Mesothelial cell of epicardium (in vitro differentiated cells): Measurements from ENCODE around the gene UBXN6. TPM values are rescaled to one million over a fixed set of nuclear protein-coding genes. Genes with fewer than 3 reads are reported as not detected.

Experiments
- DNase-seq, 2 experiments: peaks; one replicate each; pipeline ENCODE4 v3.0.0; 2021; ENCODE audit warnings: low spot score in 2 of 2; ENCODE audit not compliant: unreplicated experiment in 2 of 2
- H3K27ac Mint-ChIP-seq: 2 replicates; pipeline ENCODE4 v1.8.0; 2021; ENCODE audit warnings: mixed read lengths
- H3K27me3 Mint-ChIP-seq: 2 replicates; pipeline ENCODE4 v1.8.0; 2021; ENCODE audit warnings: low read depth, mixed read lengths
- H3K36me3 Mint-ChIP-seq: 2 replicates; pipeline ENCODE4 v1.8.0; 2021; ENCODE audit warnings: mixed read lengths
- H3K4me1 Mint-ChIP-seq: 2 replicates; pipeline ENCODE4 v1.8.0; 2021; ENCODE audit warnings: mixed read lengths
- H3K4me3 Mint-ChIP-seq: 2 replicates; pipeline ENCODE4 v1.8.0; 2021; ENCODE audit warnings: mild to moderate bottlenecking, moderate library complexity, mixed read lengths
- H3K9me3 Mint-ChIP-seq: 2 replicates; pipeline ENCODE4 v1.8.0; 2021; ENCODE audit warnings: mixed read lengths
- CTCF ChIP-seq: fragments of 200-600 bp; sonication (generic); IDR thresholded peaks from one replicate; pipeline ENCODE4 v1.5.0; 2021; ENCODE audit warnings: antibody characterized with exemption; ENCODE audit not compliant: unreplicated experiment
- total RNA-seq: library from RNA; stranded (reverse); gene quantifications from 3 replicates; pipeline ENCODE4 v1.2.1, GENCODE V29; 2021

Gene UBXN6
- total RNA-seq, 1 donor from 2014 or later: 71.0 TPM

- H3K9me3 Mint-ChIP-seq: no peaks in the 10 kb centered on the region
- H3K4me3 Mint-ChIP-seq: no peak overlapping the region
- H3K36me3 Mint-ChIP-seq: peaks cover 15% of the 10 kb centered on the region
- DNase-seq: no peak
- H3K27me3 Mint-ChIP-seq: no peaks in the 10 kb centered on the region
- no peak overlapping the region for H3K27ac Mint-ChIP-seq
- H3K4me1 Mint-ChIP-seq: no peaks in the 10 kb centered on the region
- TF ChIP-seq CTCF: no peak
Measured at GRCh38 chr19:4504891-4505569, 47.4 kb upstream of the UBXN6 start.

GRCh38 chr19:4504297-4504701 is 46.7 kb upstream of the UBXN6 start:
- Mint-ChIP-seq H3K36me3 (peaks cover 17% of the 10 kb centered on the region), H3K9me3 (no peaks in the 10 kb centered on the region), H3K4me3 (no peak overlapping the region), H3K27me3 (no peaks in the 10 kb centered on the region), H3K4me1 (no peaks in the 10 kb centered on the region), H3K27ac (no peak overlapping the region)
- DNase-seq: no peak
- TF ChIP-seq CTCF: no peak

- H3K9me3 Mint-ChIP-seq: no peaks in the 10 kb centered on the region
- H3K36me3 Mint-ChIP-seq: peaks cover 17% of the 10 kb centered on the region
- no peaks in the 10 kb centered on the region for H3K27me3 Mint-ChIP-seq
- H3K27ac Mint-ChIP-seq: no peak overlapping the region
- no peak for TF ChIP-seq CTCF
- no peak for DNase-seq
- H3K4me1 Mint-ChIP-seq: no peaks in the 10 kb centered on the region
- H3K4me3 Mint-ChIP-seq: no peak overlapping the region
Measured at GRCh38 chr19:4503825-4504170, 46.2 kb upstream of the UBXN6 start.

GRCh38 chr19:4503132-4503824 is 45.7 kb upstream of the UBXN6 start:
- no peak overlapping the region for H3K4me3 Mint-ChIP-seq
- DNase-seq: no peak
- no peaks in the 10 kb centered on the region for H3K27me3 Mint-ChIP-seq
- peaks cover 17% of the 10 kb centered on the region for H3K36me3 Mint-ChIP-seq
- no peak for TF ChIP-seq CTCF
- no peaks in the 10 kb centered on the region for H3K4me1 Mint-ChIP-seq
- no peaks in the 10 kb centered on the region for H3K9me3 Mint-ChIP-seq
- H3K27ac Mint-ChIP-seq: no peak overlapping the region

- TF ChIP-seq CTCF: no peak
- DNase-seq: no peak
- Mint-ChIP-seq H3K27ac (no peak overlapping the region), H3K27me3 (no peaks in the 10 kb centered on the region), H3K36me3 (peaks cover 17% of the 10 kb centered on the region), H3K4me3 (no peak overlapping the region), H3K4me1 (no peaks in the 10 kb centered on the region), H3K9me3 (no peaks in the 10 kb centered on the region)
Measured at GRCh38 chr19:4502282-4503131, 44.9 kb upstream of the UBXN6 start.
